ENCODE data around the gene CFAP410.
"Not testable (repeated sequence)": the region's sequence is repeated elsewhere in the genome, so short reads cannot be mapped to it uniquely, and the experiment has no call there.

The CFAP410 gene

GRCh38 chr21:44288251-44289110, 50.7 kb downstream of the CFAP410 start:
- Mint-ChIP-seq H3K4me3 (no peak overlapping the region), H3K9me3 (no peaks in the 10 kb centered on the region), H3K27ac (no peak overlapping the region), H3K36me3 (ENCODE audit: insufficient read depth) (peaks cover 3% of the 10 kb centered on the region), H3K27me3 (peaks cover 6 to 36% of the 10 kb centered on the region in 2 donors), H3K4me1 (ENCODE audit: low read depth in 2 of 2) (peaks cover 0 to 16% of the 10 kb centered on the region in 2 donors)
- DNase-seq: no peak
- no peak for ATAC-seq (replicated peaks)

GRCh38 chr21:44286716-44287632, 52.2 kb downstream of the CFAP410 start:
- H3K27ac Mint-ChIP-seq: no peak overlapping the region
- DNase-seq (no peak), ATAC-seq (replicated peaks) (no peak)
- H3K36me3 Mint-ChIP-seq (ENCODE audit: insufficient read depth): peaks cover 3% of the 10 kb centered on the region
- H3K4me3 Mint-ChIP-seq: no peak overlapping the region
- peaks cover 0 to 11% of the 10 kb centered on the region in 2 donors for H3K4me1 Mint-ChIP-seq (ENCODE audit: low read depth in 2 of 2)
- H3K9me3 Mint-ChIP-seq: no peaks in the 10 kb centered on the region
- H3K27me3 Mint-ChIP-seq: peaks cover 6 to 31% of the 10 kb centered on the region in 2 donors

DNA sequence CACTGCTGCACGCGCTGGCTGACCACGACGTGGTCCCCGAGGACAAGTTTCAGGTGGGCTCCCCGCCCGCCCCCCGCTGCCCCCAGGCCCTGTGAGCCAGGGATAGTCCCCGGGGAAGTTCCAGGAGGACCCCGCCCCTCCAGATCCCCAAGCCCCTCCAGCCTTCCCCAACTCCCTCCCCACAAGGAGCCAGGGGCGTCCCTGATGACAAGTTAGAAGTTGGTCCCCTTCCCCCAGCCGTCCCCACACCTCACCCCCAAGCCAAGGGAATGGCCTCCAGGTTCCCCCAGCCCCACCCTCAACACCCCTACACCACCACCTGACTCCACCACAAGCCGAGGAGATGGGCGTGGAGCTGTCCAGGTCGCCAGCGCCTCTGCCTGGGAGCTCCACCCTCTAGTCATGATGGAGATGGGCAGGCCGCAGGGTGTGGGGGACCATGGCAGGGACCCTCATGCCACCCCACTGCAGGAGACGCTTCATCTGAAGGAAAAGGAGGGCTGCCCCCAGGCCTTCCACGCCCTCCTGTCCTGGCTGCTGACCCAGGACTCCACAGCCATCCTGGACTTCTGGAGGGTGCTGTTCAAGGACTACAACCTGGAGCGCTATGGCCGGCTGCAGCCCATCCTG, 53.0 kb downstream of the CFAP410 start:
- DNase-seq (no peak), ATAC-seq (replicated peaks) (no peak)
- H3K27me3 Mint-ChIP-seq: peaks cover 6 to 30% of the 10 kb centered on the region in 2 donors
- H3K4me3 Mint-ChIP-seq: no peak overlapping the region
- H3K9me3 Mint-ChIP-seq: no peaks in the 10 kb centered on the region
- no peak overlapping the region for H3K27ac Mint-ChIP-seq
- peaks cover 3% of the 10 kb centered on the region for H3K36me3 Mint-ChIP-seq (ENCODE audit: insufficient read depth)
- H3K4me1 Mint-ChIP-seq (ENCODE audit: low read depth in 2 of 2): peaks cover 0 to 11% of the 10 kb centered on the region in 2 donors

GRCh38 chr21:44285138-44285992, 53.8 kb downstream of the CFAP410 start, which contains the start of gene AIRE:
Gene AIRE, plus strand, starts transcription at chr21:44285876. Its CDS starts 131 bp downstream, at chr21:44286007.
- Mint-ChIP-seq H3K4me1 (ENCODE audit: low read depth in 2 of 2) (peaks cover 0 to 7% of the 10 kb centered on the region in 2 donors), H3K9me3 (no peaks in the 10 kb centered on the region), H3K27me3 (peaks cover 3 to 26% of the 10 kb centered on the region in 2 donors), H3K36me3 (ENCODE audit: insufficient read depth) (peaks cover under 1% of the 10 kb centered on the region), H3K27ac (no peak within 1 kb of the TSS), H3K4me3 (no peak within 1 kb of the TSS)
- no peak for ATAC-seq (replicated peaks)
- no peak for DNase-seq

GRCh38 chr21:44283948-44284347, 55.2 kb downstream of the CFAP410 start:
- Mint-ChIP-seq H3K27me3 (peaks cover 0 to 17% of the 10 kb centered on the region in 2 donors), H3K27ac (no peak overlapping the region), H3K4me1 (ENCODE audit: low read depth in 2 of 2) (peaks cover 0 to 3% of the 10 kb centered on the region in 2 donors), H3K36me3 (ENCODE audit: insufficient read depth) (no peaks in the 10 kb centered on the region), H3K4me3 (no peak overlapping the region), H3K9me3 (no peaks in the 10 kb centered on the region)
- ATAC-seq (replicated peaks) (no peak), DNase-seq (no peak)

DNA sequence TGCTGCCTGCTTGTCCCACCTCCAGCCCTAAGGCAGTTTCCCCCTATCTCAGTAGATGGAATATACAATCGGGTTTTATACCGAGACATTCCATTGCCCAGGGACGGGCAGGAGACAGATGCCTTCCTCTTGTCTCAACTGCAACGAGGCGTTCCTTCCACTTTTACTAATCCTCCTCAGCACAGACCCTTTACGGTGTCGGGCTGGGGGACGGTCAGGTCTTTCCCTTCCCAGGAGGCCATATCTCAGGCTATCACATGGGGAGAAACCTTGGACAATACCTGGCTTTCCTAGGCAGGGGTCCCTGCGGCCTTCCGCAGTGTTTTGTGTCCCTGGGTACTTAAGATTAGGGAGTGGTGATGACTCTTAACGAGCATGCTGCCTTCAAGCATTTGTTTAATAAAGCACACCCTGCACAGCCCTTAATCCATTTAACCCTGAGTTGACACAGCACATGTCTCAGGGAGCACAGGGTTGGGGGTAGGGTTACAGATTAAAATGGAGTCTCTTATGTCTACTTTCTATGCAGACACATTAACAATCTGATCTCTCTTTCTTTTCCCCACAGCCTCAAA, 55.9 kb downstream of the CFAP410 start:
- peaks cover 0 to 10% of the 10 kb centered on the region in 2 donors for H3K27me3 Mint-ChIP-seq
- not testable (repeated sequence) for H3K36me3 Mint-ChIP-seq (ENCODE audit: insufficient read depth); DNase-seq; H3K27ac Mint-ChIP-seq; H3K4me3 Mint-ChIP-seq; H3K4me1 Mint-ChIP-seq (ENCODE audit: low read depth in 2 of 2); H3K9me3 Mint-ChIP-seq; ATAC-seq (replicated peaks)

DNA sequence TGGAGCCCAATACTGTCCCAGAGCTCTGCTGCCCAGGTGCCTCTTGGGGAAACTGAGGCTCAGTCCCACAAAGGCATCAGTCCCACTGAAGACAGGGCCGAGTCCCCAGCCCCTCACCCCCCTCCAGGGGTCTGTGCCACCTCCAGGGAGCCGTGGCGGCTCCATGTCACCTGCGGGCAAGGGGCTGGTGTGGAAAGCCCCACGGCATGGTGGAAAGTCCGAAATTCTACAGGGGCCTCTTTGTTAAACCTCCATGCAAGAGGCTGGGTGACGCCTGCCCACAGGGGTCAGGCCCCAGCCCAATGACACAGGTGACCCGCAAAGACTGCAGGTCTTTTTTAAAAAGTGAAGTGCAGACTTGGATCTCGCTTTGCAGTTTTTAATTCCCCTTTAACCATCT, 56.8 kb downstream of the CFAP410 start:
- H3K27ac Mint-ChIP-seq: no peak overlapping the region
- no peaks in the 10 kb centered on the region for H3K4me1 Mint-ChIP-seq (ENCODE audit: low read depth in 2 of 2)
- no peak for DNase-seq
- no peak for ATAC-seq (replicated peaks)
- H3K4me3 Mint-ChIP-seq: no peak overlapping the region
- H3K36me3 Mint-ChIP-seq (ENCODE audit: insufficient read depth): peaks cover 3% of the 10 kb centered on the region
- H3K9me3 Mint-ChIP-seq: no peaks in the 10 kb centered on the region
- peaks cover 0 to under 1% of the 10 kb centered on the region in 2 donors for H3K27me3 Mint-ChIP-seq

- H3K9me3 Mint-ChIP-seq: no peaks in the 10 kb centered on the region
- no peaks in the 10 kb centered on the region for H3K27me3 Mint-ChIP-seq
- H3K4me3 Mint-ChIP-seq: no peak overlapping the region
- no peaks in the 10 kb centered on the region for H3K4me1 Mint-ChIP-seq (ENCODE audit: low read depth in 2 of 2)
- H3K36me3 Mint-ChIP-seq (ENCODE audit: insufficient read depth): peaks cover 3% of the 10 kb centered on the region
- DNase-seq (no peak), ATAC-seq (replicated peaks) (no peak)
- H3K27ac Mint-ChIP-seq: no peak overlapping the region
These were observed 57.4 kb downstream of the CFAP410 start for GRCh38 chr21:44281801-44282200.

- no peak for ATAC-seq (replicated peaks)
- Mint-ChIP-seq H3K9me3 (no peaks in the 10 kb centered on the region), H3K4me1 (ENCODE audit: low read depth in 2 of 2) (no peaks in the 10 kb centered on the region), H3K4me3 (no peak overlapping the region), H3K27ac (no peak overlapping the region), H3K27me3 (no peaks in the 10 kb centered on the region), H3K36me3 (ENCODE audit: insufficient read depth) (peaks cover 5% of the 10 kb centered on the region)
- no peak for DNase-seq
These were observed 59.6 kb downstream of the CFAP410 start for GRCh38 chr21:44279354-44280260.

All from effector memory CD8-positive, alpha-beta T cell (primary cell).